Measurements from ENCODE around the gene SRPRB.

The SRPRB gene

GRCh38 chr3:133849346-133849745, 43.7 kb downstream of the SRPRB start:
- DNase-seq, result no peak

DNA sequence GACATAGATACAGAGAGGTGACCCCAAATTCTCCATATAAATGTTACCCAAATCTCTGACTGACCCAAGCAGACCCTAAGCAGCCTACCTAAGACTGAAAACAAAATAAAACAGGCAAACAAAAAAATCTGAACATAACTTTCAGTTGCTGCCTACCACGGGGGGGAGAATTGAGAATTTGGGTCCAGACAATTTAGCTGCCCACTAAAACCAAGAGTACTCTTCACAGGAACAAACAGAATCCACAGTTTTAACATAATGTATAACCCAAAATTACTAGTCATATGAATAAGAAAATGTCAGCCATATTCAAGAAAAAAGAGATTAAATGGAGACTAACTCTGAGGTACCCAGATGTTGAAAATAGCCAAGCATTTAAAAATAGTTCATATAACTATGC, 44.4 kb downstream of the SRPRB start:
- no peak for DNase-seq

DNA sequence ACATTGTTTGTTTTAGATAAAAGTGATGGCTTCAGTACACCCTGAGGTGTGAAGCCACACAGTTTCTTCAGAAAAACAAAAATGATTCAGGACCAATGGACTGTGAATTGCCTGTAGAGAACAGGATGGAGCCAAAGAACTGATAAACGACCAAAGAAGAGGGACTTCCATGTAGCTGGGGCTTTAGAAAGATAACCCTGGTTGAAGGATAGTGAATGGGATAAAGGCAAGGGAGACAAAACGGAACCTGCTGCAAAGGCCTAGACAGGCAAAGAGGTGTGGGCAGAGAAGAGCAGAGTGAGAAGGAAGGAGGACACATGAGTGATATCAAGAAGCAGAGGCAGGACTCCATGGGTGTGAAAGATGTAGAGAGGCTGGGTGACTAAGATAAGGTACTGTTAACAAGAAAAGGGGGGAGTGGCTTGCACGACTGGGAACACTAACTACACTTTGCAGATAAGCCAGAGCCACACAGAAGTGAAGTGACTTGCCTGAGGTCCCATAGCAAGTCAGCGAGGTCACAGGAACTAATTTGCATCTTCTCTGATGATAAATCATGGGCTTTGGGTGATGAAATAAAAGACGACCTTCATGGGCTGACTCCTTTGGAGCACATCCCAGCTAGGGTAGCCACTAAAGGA, 45.8 kb downstream of the SRPRB start:
- no peak for DNase-seq

DNA sequence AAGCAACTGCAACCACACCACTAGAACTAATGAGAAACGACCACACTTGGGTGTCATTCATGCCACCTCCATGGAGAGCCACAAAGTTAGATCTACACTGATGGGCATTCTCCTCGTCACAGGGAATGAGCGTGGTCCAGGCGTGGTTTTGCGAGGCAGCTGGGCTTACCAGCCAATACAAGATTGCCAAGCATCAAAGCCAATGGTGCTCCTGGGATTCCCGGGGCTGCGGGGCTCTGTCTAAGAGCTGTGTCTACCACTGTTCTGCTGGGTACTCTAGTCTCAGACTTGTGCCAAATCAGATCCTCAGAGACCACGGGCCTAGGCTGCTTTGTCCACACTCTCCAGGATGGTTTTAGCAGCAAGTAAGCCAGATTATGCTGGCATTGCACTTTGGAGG, 46.3 kb downstream of the SRPRB start:
- no peak for DNase-seq

DNA sequence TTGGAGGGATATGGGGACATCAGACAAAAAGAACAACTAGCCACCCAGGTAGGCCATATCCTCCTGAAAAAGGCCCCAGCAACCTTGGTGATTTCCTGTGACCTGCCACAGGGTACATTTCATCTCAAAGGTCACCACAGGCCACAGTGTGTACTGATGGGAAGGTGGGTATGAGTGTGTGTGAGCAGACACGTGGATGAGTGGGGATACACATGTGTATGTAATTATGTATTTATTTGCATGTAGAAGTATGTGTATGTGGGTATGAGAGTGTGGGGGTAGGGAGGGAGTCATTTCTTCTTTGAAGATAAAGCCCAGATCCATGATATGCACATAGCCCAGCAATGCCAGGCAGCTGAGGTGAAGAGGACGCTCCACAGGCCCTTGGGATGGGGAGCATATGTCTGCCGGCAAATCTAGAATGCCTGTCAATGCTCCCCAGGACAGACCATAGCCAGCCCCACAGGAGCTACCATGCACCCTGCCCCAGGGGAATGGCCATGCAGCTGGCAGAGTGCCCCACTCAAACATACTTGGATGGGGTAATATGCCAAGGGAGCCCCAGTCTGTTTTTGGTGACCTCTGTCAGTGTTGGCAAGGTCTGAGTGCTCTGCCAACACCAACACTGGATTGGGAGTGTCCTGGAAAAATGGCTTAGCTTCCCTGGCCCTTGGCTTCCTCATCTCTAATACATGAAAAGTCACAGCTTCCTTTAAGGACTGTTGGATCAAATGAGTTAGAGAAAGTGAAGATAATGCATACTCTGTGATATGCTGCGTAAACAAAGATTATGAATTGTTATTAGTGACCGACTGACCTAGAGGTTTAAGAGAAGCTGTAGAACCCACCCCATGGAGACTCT, 47.7 kb downstream of the SRPRB start:
- DNase-seq, result no peak

DNA sequence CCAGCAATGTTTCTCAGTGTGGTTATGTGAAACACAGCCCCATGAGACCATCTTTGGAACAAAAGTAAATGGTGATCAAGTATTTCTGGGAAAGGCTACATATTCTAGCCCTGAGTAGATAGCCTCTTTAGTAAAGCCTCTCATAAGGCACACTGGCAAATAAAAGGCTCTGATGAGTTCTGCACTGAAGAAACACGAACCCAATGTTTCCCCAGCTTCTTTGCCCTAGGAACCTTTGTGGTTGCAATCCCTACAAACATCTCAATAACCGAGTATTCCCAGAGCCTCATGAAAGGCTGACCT, 48.3 kb downstream of the SRPRB start:
- no peak for DNase-seq

- DNase-seq, result no peak
Observed at GRCh38 chr3:133854264-133855001, 48.8 kb downstream of the SRPRB start.

DNA sequence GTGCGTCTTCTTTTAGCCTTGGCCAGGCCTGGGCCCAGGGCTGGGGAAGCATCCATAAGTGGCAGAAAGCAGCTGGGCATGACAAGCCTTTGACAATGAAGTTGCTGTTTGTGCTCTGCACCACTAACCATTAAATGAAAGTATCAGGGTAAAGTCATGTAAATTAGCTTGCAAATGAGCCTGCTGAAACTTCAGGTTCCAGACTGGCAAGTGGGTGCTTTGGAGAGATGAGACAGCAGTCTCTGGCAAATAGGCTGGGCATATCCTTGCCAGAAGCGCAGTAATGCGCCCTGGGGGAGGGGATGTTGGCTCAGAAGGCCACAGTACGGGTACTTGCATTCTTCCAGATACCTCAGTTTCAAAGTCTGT, 49.4 kb downstream of the SRPRB start:
- DNase-seq, result no peak

- no peak for DNase-seq
Observed at GRCh38 chr3:133855772-133856171, 50.2 kb downstream of the SRPRB start.

DNA sequence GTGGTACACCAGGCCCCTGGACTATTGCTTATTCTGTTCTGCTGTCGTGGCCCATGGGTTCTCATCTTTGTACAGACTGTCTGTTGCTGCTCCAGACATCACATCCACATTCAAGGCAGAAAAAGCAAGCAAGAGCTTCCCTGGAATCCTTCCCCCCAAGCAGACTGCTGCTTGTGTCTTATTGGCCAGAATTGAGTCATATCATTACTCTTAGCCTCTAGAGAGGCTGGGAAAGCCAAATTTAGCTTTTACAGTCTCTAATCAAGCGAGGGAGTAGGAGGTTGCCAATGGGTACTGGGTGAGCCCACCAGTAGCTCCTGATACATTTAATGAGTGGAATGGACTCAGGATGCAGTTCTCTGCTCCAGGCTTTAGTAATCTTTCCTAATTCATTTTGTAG, 50.7 kb downstream of the SRPRB start:
- no peak for DNase-seq

- DNase-seq, result no peak
Observed at GRCh38 chr3:133857767-133858166, 52.2 kb downstream of the SRPRB start.

DNA sequence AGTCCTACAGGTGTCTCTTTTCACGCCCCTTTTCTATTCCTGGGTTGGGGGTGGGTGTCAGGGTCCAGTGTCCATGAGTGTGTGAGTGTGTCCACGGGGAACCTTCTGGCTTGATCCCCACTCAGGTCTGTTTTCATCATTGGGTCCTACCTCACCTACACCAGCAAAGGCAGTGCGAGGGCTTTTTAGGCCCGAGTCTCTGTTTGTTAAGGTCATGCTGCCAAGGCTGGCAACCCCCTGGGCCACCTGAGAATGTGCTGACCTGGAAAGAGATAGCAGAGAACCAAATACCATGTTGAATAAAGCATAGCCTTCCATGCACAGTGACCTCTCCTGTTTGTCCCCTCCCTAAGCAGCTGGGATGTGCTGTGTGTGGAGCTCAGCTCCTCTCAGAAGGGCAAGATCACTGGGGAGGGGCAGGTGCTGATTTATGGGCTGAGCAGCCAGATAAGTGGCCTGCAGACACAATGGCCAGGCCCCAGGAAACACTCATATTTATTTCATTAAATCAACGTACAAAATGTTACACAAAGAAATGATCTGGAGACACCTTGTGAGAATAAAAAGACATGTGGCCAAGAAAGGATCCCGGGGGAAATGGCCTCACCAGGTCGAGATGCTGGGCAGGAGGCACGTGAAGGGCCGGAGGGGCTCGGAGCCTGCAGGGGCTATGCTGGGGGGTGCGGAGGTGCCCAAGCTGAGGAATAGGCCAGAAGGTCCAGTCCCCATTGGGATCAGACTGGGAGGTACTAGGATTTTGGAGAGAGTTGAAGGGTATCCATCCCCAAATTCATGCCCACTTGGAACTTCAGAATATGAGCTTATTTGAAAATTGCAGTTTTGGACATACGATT, 54.0 kb downstream of the SRPRB start:
- no peak for DNase-seq

DNA sequence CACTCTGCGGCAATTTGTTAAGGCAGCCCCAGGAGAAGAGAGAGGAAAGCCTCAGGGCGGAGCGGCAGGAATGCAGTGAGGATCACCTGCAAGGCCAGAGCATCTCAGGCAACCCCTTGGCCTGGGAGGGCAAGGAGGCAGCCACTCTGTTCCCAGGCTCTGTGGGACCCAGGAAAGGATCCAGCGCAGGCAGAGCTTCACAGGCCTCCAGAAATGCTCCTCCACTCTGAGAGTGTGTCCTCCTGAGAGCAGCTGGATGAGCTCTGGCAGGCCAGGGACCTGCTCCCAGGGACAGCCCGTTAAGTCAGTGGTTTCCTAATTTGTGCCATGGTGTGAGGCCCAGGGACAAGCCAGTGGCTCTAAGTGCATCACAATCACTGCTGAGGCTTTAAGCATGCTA, 54.9 kb downstream of the SRPRB start:
- no peak for DNase-seq

- DNase-seq, result no peak
Observed at GRCh38 chr3:133862161-133862560, 56.5 kb downstream of the SRPRB start.

- no peak for DNase-seq
Observed at GRCh38 chr3:133863911-133864310, 58.3 kb downstream of the SRPRB start.

- no peak for DNase-seq
Observed at GRCh38 chr3:133864616-133865015, 59.0 kb downstream of the SRPRB start.

DNA sequence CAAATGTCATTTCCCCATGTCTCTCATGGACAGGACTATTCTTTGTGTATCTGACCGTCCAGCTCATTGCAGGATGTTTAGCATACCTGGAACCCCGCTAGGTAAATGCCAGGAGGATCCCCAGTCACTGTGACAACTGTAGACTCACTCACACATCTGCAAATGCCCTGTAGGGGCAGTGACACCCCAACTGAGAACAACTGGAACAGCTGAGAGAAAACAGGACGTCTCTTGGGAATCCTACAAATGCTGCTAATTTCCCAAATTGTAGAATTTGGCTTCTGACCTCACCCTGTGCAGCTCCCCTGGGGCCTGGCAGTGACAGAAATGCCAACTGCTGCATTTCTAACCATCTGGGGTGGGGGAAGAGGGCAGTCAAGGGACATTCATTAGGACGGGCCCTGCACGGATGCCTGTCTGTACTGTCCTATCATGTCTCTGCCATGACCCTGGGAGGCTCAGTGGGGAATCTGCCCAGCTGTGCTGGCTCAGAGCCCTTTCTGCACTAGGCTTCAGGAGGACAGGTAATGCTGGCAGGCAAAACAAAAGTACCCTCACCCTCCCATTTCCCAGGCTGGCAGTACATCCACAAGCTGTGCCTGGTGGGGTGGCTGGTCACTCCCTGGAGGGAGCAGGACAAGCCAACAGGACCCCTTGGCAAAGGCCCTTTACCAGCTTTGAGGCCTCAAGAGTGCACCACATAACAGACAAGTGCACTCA, 59.7 kb downstream of the SRPRB start:
- DNase-seq, result no peak

DNA sequence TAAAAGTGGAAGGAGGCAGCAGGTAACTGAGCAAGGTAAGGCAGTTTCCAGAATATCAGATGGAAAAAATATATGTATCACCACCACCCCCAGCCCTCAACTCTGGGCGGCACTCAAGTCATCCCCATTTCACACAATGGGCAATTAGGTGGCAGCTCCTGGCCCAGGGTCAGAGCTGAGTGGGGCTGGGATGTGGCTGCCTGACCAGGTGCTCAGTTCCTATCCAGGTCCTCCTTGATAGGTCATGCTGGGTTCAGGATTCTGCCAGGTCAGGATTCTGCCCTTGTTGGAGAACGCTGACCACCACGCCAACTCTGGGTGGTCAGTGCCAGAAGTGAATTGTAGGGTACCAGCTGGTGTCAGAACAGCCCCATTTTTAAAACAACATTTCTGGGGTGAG, 60.5 kb downstream of the SRPRB start:
- no peak for DNase-seq

GRCh38 chr3:133868186-133868585, 62.6 kb downstream of the SRPRB start:
- no peak for DNase-seq

GRCh38 chr3:133868758-133869475, 63.3 kb downstream of the SRPRB start:
- no peak for DNase-seq

DNA sequence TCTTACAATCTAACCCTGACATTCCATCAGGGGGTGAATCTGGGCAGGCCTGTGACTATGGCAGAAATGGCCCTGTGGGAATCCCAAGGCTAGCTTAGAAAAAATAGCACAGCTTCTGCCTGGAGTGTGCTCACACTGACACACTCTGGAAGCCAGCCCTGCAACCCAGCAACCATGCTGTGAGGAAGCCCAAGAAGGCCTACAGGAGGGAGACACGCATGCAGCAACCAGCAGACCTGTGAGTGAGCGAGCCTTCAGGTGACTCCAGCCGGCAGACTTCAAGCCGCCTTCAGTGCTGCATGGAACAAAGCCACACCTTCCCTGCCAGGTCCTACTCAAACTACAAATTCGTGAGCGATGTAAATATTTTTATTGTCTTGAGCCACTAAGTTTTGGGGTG, 64.0 kb downstream of the SRPRB start:
- no peak for DNase-seq

GRCh38 chr3:133870822-133871221, 65.2 kb downstream of the SRPRB start:
- DNase-seq, result no peak
